Epithelial cell of proximal tubule (primary cell): ENCODE data around the gene RBM47. TPM values are rescaled to one million over a fixed set of nuclear protein-coding genes. Genes with fewer than 3 reads are reported as not detected.

Experiments
- DNase-seq: peaks from one replicate; pipeline ENCODE4 v3.0.0-alpha.2; 2011; ENCODE audit warnings: low read depth
- H3K4me3 ChIP-seq: 2 replicates; pipeline ENCODE4 v1.5.1; 2011; ENCODE audit warnings: low read depth, mild to moderate bottlenecking, low read length
- total RNA-seq: library from RNA; depleted of rRNA; stranded (reverse); fragments of >200 nt; gene quantifications from 2 replicates; pipeline ENCODE4 v1.2.3, GENCODE V29; 2015
- TF ChIP-seq, protein P1 (sequence below): conservative IDR thresholded peaks from 2 replicates; pipeline ENCODE4 v1.5.1; 2012; ENCODE audit warnings: low read depth, mild to moderate bottlenecking, low read length

Gene RBM47
- total RNA-seq, 1 donor from 2014 or later: 42.9 TPM

DNA sequence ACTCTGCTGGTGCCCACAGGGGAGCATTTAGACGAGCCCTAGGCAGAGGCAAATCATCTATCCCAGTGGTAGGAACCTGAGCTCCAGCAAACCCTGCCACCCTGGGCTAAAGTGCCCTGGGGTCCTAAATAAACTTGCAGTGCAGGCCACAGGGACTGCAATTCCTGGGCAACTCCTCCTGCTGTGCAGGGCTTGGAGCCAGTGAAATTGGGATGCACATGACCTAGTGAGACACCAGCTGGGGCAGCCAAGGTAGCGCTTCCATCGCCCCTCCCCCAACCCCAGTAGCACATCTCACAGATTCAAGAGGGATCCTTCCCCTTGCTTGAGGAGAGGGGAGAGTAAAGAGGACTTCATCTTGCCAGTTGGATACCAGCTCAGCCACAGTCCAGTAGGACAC is 250.4 kb downstream of the RBM47 start:
- TF ChIP-seq, protein P1, sequence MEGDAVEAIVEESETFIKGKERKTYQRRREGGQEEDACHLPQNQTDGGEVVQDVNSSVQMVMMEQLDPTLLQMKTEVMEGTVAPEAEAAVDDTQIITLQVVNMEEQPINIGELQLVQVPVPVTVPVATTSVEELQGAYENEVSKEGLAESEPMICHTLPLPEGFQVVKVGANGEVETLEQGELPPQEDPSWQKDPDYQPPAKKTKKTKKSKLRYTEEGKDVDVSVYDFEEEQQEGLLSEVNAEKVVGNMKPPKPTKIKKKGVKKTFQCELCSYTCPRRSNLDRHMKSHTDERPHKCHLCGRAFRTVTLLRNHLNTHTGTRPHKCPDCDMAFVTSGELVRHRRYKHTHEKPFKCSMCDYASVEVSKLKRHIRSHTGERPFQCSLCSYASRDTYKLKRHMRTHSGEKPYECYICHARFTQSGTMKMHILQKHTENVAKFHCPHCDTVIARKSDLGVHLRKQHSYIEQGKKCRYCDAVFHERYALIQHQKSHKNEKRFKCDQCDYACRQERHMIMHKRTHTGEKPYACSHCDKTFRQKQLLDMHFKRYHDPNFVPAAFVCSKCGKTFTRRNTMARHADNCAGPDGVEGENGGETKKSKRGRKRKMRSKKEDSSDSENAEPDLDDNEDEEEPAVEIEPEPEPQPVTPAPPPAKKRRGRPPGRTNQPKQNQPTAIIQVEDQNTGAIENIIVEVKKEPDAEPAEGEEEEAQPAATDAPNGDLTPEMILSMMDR: no peak
- H3K4me3 ChIP-seq: no peak overlapping the region
- no peak for DNase-seq

DNA sequence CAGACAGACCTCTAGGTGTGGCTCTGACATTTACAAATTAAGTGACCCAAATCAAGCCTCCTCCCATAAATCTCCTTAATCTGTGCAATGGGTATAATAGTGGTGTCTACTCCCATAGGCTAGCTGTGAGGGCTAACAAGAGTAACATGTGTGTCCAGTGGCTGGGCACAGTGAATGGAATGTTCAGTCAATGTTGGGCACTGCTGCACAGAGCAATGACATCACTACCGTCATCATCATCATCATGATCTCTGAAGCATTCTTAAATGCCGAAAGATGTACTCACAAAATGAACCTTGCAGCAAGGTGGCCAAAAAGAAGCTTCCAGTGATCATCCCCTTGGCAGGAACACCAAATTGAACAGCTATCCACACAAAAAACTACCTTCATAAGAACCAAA is 251.0 kb downstream of the RBM47 start:
- no peak overlapping the region for H3K4me3 ChIP-seq
- TF ChIP-seq, protein P1: no peak
- DNase-seq: no peak

DNA sequence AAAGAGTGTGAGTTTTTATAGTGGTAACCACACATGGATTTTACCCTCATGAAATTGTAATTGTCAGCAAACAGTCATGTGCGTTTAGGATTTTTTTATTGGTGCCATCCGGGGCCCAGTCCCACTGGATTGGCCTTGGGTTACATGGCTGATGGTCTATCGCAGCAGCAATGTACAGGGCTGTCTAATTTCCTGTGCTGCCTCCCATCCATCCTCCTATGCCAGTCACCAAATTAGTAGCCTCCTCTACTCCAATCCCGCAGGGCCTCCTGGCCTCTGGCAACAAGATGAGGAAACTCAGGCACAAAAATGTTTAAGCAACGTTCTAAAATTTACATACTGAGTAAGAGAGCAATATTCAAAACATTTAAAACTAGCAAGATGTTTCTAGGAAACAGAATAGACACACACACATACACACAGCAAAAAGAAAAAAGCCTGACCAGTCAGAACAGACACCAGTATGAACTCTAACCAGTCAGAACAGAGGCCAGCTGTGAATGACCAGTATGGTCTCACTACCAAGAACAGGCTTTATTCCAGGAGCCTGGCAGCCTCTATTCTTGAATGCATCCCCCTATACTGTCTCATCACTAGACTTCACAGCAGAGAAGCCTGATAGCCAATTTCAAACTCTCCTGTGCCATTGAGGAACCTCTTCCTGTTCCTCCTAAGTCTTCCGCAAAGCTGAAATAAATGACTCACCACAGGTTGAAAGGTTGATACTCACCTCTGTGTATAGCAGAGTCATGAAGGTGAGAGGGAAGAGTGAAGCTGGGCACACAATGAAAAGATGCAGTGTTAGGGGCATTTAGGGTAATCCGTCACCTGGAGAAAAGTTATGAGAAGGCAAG is 251.9 kb downstream of the RBM47 start:
- H3K4me3 ChIP-seq: no peak overlapping the region
- TF ChIP-seq, protein P1: no peak
- DNase-seq: no peak

GRCh38 chr4:40375620-40376019 is 254.0 kb downstream of the RBM47 start:
- TF ChIP-seq, protein P1: no peak
- H3K4me3 ChIP-seq: no peak overlapping the region
- no peak for DNase-seq

GRCh38 chr4:40375095-40375494 is 254.6 kb downstream of the RBM47 start:
- no peak for DNase-seq
- TF ChIP-seq, protein P1: no peak

DNA sequence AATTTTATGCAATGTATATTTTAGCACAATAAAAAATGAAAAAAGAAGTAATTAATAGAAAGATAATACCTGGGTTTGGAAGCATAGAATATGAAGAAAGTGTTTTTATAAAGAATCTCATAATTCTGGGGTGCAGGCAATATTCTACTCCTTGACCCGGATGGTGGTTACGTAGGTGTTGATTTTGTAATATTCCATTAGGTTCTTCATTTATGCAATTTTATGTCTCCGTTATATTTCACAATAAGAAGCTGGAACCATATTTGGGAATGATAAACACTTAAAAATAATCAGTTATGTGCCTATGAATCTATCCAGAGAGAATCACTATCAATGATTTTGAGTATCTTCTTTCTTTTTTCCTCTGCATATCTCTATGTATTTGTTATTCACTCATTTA is 256.0 kb downstream of the RBM47 start:
- TF ChIP-seq, protein P1: no peak
- no peak for DNase-seq
- no peak overlapping the region for H3K4me3 ChIP-seq

More at GRCh38 chr4:40375095-40375494, 254.6 kb downstream of the RBM47 start:
- no peak overlapping the region for H3K4me3 ChIP-seq

Other genes starting within 250 kb of the RBM47 start
- 3.3 and 4.6 TPM in 2 replicates for gene NSUN7, start 120.1 kb upstream of the RBM47 start, total RNA-seq